Measurements from ENCODE around the gene ANKRD44.
A peak's percentile ranks its signal among the peaks of the same experiment; 100 is the strongest.

ANKRD44 gene

DNA sequence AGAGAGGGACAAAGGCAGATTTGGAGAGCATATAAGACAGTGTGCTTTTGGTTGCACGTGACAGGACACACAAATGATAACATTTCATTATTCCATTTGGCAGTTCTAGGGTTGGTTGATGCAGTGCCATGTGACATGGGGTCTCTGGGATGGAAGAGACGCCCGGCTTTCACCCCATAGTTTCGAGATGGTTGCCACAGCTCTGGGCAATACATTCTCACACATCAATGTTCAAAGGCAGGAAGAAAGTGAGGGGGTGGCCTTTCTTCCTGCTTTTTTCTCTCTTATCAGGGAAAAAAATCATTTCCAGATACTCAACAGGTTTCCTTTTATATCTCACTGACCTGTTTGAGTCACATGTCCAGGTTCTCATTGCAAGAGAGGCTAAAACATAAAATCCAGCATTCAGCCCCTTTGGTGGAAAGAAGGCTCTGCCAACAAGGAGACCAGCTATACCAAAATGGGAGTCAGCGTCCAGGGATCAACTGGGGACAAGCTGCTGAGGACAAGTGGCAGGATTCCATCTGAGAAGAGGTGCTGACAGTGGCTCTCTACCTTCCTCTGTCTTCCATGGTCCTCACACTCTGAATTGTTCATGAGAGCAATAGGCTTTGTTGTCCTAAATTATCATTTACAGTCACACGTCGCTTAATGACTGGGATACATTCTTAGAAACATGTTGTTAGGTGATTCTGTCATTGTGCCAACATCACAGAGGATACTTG, 29.1 kb upstream of the ANKRD44 start:
- no peaks in the 10 kb centered on the region for H3K36me3 ChIP-seq (ENCODE audit: control insufficient read depth in 1 of 2, insufficient read depth in 2 of 2, low read length in 2 of 2)
- H3K79me1 ChIP-seq (ENCODE audit: low read length) = no peaks in the 10 kb centered on the region
- H3K79me2 ChIP-seq (ENCODE audit: control insufficient read depth, insufficient read depth, low read length, poor library complexity) = no peaks in the 10 kb centered on the region
- H3K9me3 ChIP-seq (ENCODE audit: insufficient read depth, low read depth, low read length) = no peaks in the 10 kb centered on the region
- no peak for DNase-seq
- H3K27ac ChIP-seq (ENCODE audit: low read depth, low read length) = no peak overlapping the region
- H3K18ac ChIP-seq (ENCODE audit: low read length) = no peak overlapping the region
- H3K23ac ChIP-seq (ENCODE audit: low read length) = no peak overlapping the region
- no peaks in the 10 kb centered on the region for H3K27me3 ChIP-seq (ENCODE audit: insufficient read depth, low read length)
- H3K4ac ChIP-seq (ENCODE audit: low read depth, low read length) = no peak overlapping the region
- no peak overlapping the region for H2BK12ac ChIP-seq (ENCODE audit: low read length)
- no CpG with 5 or more reads among the region's 7 CpGs for WGBS (ENCODE audit: extremely low coverage, insufficient coverage, insufficient read length)
- H3K4me3 ChIP-seq (ENCODE audit: low read depth, low read length) = no peak overlapping the region
- no peak overlapping the region for H2AFZ ChIP-seq (ENCODE audit: insufficient read depth, low read length, poor library complexity)
- H4K12ac ChIP-seq (ENCODE audit: low read depth, low read length) = no peak overlapping the region
- H4K91ac ChIP-seq (ENCODE audit: low read depth, low read length) = no peak overlapping the region
- H3K9ac ChIP-seq (ENCODE audit: low read length) = no peak overlapping the region
- no peak overlapping the region for H3K14ac ChIP-seq (ENCODE audit: low read length)
- H2BK5ac ChIP-seq (ENCODE audit: low read depth, low read length, poor library complexity) = no peak overlapping the region
- H4K8ac ChIP-seq (ENCODE audit: low read depth, low read length) = no peak overlapping the region
- no peak overlapping the region for H2AK5ac ChIP-seq (ENCODE audit: low read length)
- H3K4me1 ChIP-seq (ENCODE audit: control insufficient read depth in 1 of 2, insufficient read depth in 2 of 2, low read length in 2 of 2) = no peaks in the 10 kb centered on the region
- no peak overlapping the region for H3K4me2 ChIP-seq (ENCODE audit: low read length)
- H2BK120ac ChIP-seq (ENCODE audit: insufficient read depth, low read length, poor library complexity) = no peak overlapping the region

DNA sequence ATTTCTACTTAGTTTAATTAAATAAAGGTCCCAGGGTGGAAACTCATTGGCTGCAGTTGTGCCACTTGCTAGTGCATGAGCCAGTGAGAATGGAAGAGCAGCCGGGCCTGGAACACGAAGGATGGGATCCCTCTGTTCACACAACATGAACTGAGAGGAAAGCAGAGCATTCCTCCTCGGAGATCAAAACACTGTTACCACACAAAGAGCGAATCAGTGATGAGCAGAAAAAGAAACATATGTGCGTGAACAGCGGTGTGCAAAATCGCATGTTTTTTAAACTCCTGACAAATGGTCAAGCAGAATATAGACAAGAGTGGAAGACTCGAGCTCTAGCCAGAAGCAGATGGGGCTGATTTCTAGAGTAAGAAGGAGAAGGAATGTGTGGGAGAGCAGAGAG, 28.4 kb upstream of the ANKRD44 start:
- DNase-seq = no peak
- Histone ChIP-seq H3K27me3 (ENCODE audit: insufficient read depth, low read length) (no peaks in the 10 kb centered on the region), H3K4me1 (ENCODE audit: control insufficient read depth in 1 of 2, insufficient read depth in 2 of 2, low read length in 2 of 2) (no peaks in the 10 kb centered on the region)

DNA sequence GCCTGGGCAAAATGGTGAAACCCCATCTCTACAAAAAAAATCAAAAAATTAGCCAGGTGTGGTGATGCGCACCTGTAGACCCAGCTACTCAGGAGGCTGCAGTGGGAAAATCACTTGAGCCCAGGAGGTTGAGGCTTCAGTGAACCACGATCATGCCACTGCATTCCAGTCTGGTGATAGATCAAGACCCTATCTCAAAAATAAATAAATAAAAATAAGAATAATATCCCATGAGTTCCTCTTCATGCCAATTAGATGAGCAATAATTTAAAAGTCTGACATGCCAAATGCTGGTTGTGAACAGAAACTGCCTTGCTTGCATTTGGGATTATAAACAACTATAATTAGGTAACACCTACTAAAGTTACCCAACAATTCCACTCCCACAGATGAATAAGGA, 22.1 kb upstream of the ANKRD44 start:
- Histone ChIP-seq H2BK5ac (ENCODE audit: low read depth, low read length, poor library complexity) (no peak overlapping the region), H3K36me3 (ENCODE audit: control insufficient read depth in 1 of 2, insufficient read depth in 2 of 2, low read length in 2 of 2) (no peaks in the 10 kb centered on the region)
- DNase-seq = no peak

More for the DNA sequence above, 28.4 kb upstream of the ANKRD44 start:
- H4K8ac ChIP-seq (ENCODE audit: low read depth, low read length) = no peak overlapping the region
- H3K36me3 ChIP-seq (ENCODE audit: control insufficient read depth in 1 of 2, insufficient read depth in 2 of 2, low read length in 2 of 2) = no peaks in the 10 kb centered on the region
- H2BK120ac ChIP-seq (ENCODE audit: insufficient read depth, low read length, poor library complexity) = no peak overlapping the region
- H3K9me3 ChIP-seq (ENCODE audit: insufficient read depth, low read depth, low read length) = no peaks in the 10 kb centered on the region
- H3K27ac ChIP-seq (ENCODE audit: low read depth, low read length) = no peak overlapping the region
- no peak overlapping the region for H2AFZ ChIP-seq (ENCODE audit: insufficient read depth, low read length, poor library complexity)
- H3K79me1 ChIP-seq (ENCODE audit: low read length) = no peaks in the 10 kb centered on the region
- no peak overlapping the region for H3K23ac ChIP-seq (ENCODE audit: low read length)
- no peak overlapping the region for H3K4me2 ChIP-seq (ENCODE audit: low read length)
- H4K91ac ChIP-seq (ENCODE audit: low read depth, low read length) = no peak overlapping the region
- no peaks in the 10 kb centered on the region for H3K79me2 ChIP-seq (ENCODE audit: control insufficient read depth, insufficient read depth, low read length, poor library complexity)
- no peak overlapping the region for H3K4ac ChIP-seq (ENCODE audit: low read depth, low read length)
- no peak overlapping the region for H2BK5ac ChIP-seq (ENCODE audit: low read depth, low read length, poor library complexity)
- WGBS (ENCODE audit: extremely low coverage, insufficient coverage, insufficient read length) = no CpG with 5 or more reads among the region's 8 CpGs
- no peak overlapping the region for H3K14ac ChIP-seq (ENCODE audit: low read length)
- H4K12ac ChIP-seq (ENCODE audit: low read depth, low read length) = no peak overlapping the region
- H3K18ac ChIP-seq (ENCODE audit: low read length) = no peak overlapping the region
- H3K4me3 ChIP-seq (ENCODE audit: low read depth, low read length) = no peak overlapping the region
- no peak overlapping the region for H2AK5ac ChIP-seq (ENCODE audit: low read length)
- H3K9ac ChIP-seq (ENCODE audit: low read length) = no peak overlapping the region
- H2BK12ac ChIP-seq (ENCODE audit: low read length) = no peak overlapping the region

DNA sequence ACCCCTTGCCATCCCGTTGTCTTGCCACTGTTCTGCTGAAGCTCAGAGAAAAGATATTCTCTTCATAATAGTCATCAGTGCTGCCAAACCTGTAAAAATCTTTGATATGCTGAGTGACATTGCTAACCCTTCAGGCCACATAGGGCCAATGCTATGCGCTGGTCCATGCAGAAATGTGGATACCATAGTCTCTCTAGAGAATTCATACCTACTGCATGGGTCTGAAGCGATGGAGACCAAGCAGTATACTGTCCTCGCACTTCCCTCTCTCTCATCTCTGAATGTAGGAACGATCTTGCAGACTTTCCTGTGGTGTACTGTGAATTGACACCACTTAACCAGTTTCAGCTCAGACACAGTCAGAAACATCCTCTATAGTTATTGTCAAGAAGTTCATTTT, 17.9 kb upstream of the ANKRD44 start:
- Histone ChIP-seq H3K36me3 (ENCODE audit: control insufficient read depth in 1 of 2, insufficient read depth in 2 of 2, low read length in 2 of 2) (no peaks in the 10 kb centered on the region), H2AFZ (ENCODE audit: insufficient read depth, low read length, poor library complexity) (no peak overlapping the region), H4K8ac (ENCODE audit: low read depth, low read length) (no peak overlapping the region), H3K27ac (ENCODE audit: low read depth, low read length) (no peak overlapping the region), H3K79me1 (ENCODE audit: low read length) (no peaks in the 10 kb centered on the region), H2BK12ac (ENCODE audit: low read length) (no peak overlapping the region), H3K23ac (ENCODE audit: low read length) (no peak overlapping the region), H3K27me3 (ENCODE audit: insufficient read depth, low read length) (no peaks in the 10 kb centered on the region), H2BK120ac (ENCODE audit: insufficient read depth, low read length, poor library complexity) (no peak overlapping the region), H4K91ac (ENCODE audit: low read depth, low read length) (no peak overlapping the region), H3K4me1 (ENCODE audit: control insufficient read depth in 1 of 2, insufficient read depth in 2 of 2, low read length in 2 of 2) (no peaks in the 10 kb centered on the region), H3K18ac (ENCODE audit: low read length) (no peak overlapping the region), H3K4ac (ENCODE audit: low read depth, low read length) (no peak overlapping the region), H3K4me3 (ENCODE audit: low read depth, low read length) (no peak overlapping the region), H3K4me2 (ENCODE audit: low read length) (peak overlapping the region; percentile 27), H2BK5ac (ENCODE audit: low read depth, low read length, poor library complexity) (no peak overlapping the region), H3K9me3 (ENCODE audit: insufficient read depth, low read depth, low read length) (no peaks in the 10 kb centered on the region), H2AK5ac (ENCODE audit: low read length) (no peak overlapping the region), H3K79me2 (ENCODE audit: control insufficient read depth, insufficient read depth, low read length, poor library complexity) (no peaks in the 10 kb centered on the region), H4K12ac (ENCODE audit: low read depth, low read length) (no peak overlapping the region), H3K9ac (ENCODE audit: low read length) (no peak overlapping the region), H3K14ac (ENCODE audit: low read length) (no peak overlapping the region)
- no CpG with 5 or more reads among the region's 5 CpGs for WGBS (ENCODE audit: extremely low coverage, insufficient coverage, insufficient read length)
- DNase-seq = no peak

More for the DNA sequence above, 22.1 kb upstream of the ANKRD44 start:
- Histone ChIP-seq H3K4me1 (ENCODE audit: control insufficient read depth in 1 of 2, insufficient read depth in 2 of 2, low read length in 2 of 2) (no peaks in the 10 kb centered on the region), H4K91ac (ENCODE audit: low read depth, low read length) (no peak overlapping the region), H3K9ac (ENCODE audit: low read length) (no peak overlapping the region), H3K79me1 (ENCODE audit: low read length) (no peaks in the 10 kb centered on the region), H3K4ac (ENCODE audit: low read depth, low read length) (no peak overlapping the region), H3K9me3 (ENCODE audit: insufficient read depth, low read depth, low read length) (no peaks in the 10 kb centered on the region), H3K4me3 (ENCODE audit: low read depth, low read length) (no peak overlapping the region), H4K12ac (ENCODE audit: low read depth, low read length) (no peak overlapping the region), H2AFZ (ENCODE audit: insufficient read depth, low read length, poor library complexity) (no peak overlapping the region), H3K18ac (ENCODE audit: low read length) (no peak overlapping the region), H3K23ac (ENCODE audit: low read length) (no peak overlapping the region), H3K27me3 (ENCODE audit: insufficient read depth, low read length) (no peaks in the 10 kb centered on the region), H3K79me2 (ENCODE audit: control insufficient read depth, insufficient read depth, low read length, poor library complexity) (no peaks in the 10 kb centered on the region), H2BK12ac (ENCODE audit: low read length) (no peak overlapping the region), H2BK120ac (ENCODE audit: insufficient read depth, low read length, poor library complexity) (no peak overlapping the region), H3K27ac (ENCODE audit: low read depth, low read length) (no peak overlapping the region), H4K8ac (ENCODE audit: low read depth, low read length) (no peak overlapping the region), H3K14ac (ENCODE audit: low read length) (no peak overlapping the region), H2AK5ac (ENCODE audit: low read length) (no peak overlapping the region), H3K4me2 (ENCODE audit: low read length) (no peak overlapping the region)
- no CpG with 5 or more reads among the region's 2 CpGs for WGBS (ENCODE audit: extremely low coverage, insufficient coverage, insufficient read length)

All from trophoblast cell (in vitro differentiated cells and primary cell).